MCF 10A (cell line): Measurements from ENCODE around the gene TTI1. TPM values are rescaled to one million over a fixed set of nuclear protein-coding genes. Genes with fewer than 3 reads are reported as not detected.
A peak's percentile ranks its signal among the peaks of the same experiment; 100 is the strongest.

Source experiments
- BruUV-seq: library from RNA; stranded (reverse); fragments of 400-500 nt; replicated peaks from 2 replicates; lab custom pipeline; 2021; lab: Mats Ljungman, UMichigan
- CTCF ChIA-PET: fragments of 300-600 bp; sonication (Branson Sonifier 250); formaldehyde crosslinking; extraction: SDS; loops from one replicate; lab custom pipeline; 2021; ENCODE audit warnings: antibody characterized with exemption, inconsistent platforms; lab: Yijun Ruan, JAX
- POLR2A ChIA-PET: fragments of 300-600, 350-650 bp; sonication (Branson Sonifier 250); formaldehyde crosslinking; extraction: SDS; loops from one replicate; lab custom pipeline; 2020; ENCODE audit warnings: antibody characterized with exemption, inconsistent platforms; lab: Yijun Ruan, JAX
- DNase-seq: peaks from one replicate; pipeline ENCODE4 v3.0.0-alpha.2; 2018; ENCODE audit not compliant: unreplicated experiment
- H3K27ac Mint-ChIP-seq: one replicate; pipeline ENCODE4 v1.8.0; 2022; ENCODE audit warnings: mild to moderate bottlenecking, low read depth, mixed read lengths; ENCODE audit not compliant: unreplicated experiment
- H3K27me3 Mint-ChIP-seq: one replicate; pipeline ENCODE4 v1.8.0; 2022; ENCODE audit warnings: mixed read lengths; ENCODE audit not compliant: insufficient read depth, unreplicated experiment
- H3K36me3 Mint-ChIP-seq: one replicate; pipeline ENCODE4 v1.8.0; 2022; ENCODE audit warnings: mild to moderate bottlenecking, moderate library complexity, mixed read lengths; ENCODE audit not compliant: insufficient read depth, unreplicated experiment
- H3K4me1 Mint-ChIP-seq: one replicate; pipeline ENCODE4 v1.8.0; 2022; ENCODE audit warnings: mixed read lengths; ENCODE audit not compliant: insufficient read depth, unreplicated experiment
- H3K4me3 Mint-ChIP-seq: one replicate; pipeline ENCODE4 v1.8.0; 2022; ENCODE audit warnings: mild to moderate bottlenecking, moderate library complexity, mixed read lengths; ENCODE audit not compliant: unreplicated experiment
- H3K9me3 Mint-ChIP-seq: one replicate; pipeline ENCODE4 v1.8.0; 2022; ENCODE audit warnings: mixed read lengths; ENCODE audit not compliant: unreplicated experiment
- CTCF ChIP-seq: fragments of 200-600 bp; IDR thresholded peaks from one replicate; pipeline ENCODE4 v1.8.0; 2022; ENCODE audit warnings: antibody characterized with exemption, mild to moderate bottlenecking; ENCODE audit not compliant: unreplicated experiment
- intact Hi-C: fragments of 100-400 bp; cut with micrococcal nuclease; formaldehyde crosslinking; loops from 2 replicates; pipeline ENCODE4 v1.14.1; 2022
- total RNA-seq: library from RNA; stranded (reverse); gene quantifications from 2 replicates; pipeline ENCODE4 v1.2.3, GENCODE V29; 2022

TTI1 gene
- total RNA-seq, 1 experiment from 2014 or later = 17.1 TPM

- POLR2A ChIA-PET = interaction anchor here (0.6 to 2.1 kb wide), 19 partner anchors 14 to 153 kb away, joined by 3 to 33 read pairs (median 4); partner anchors contain the start of genes RPRD1B and TTI1
- Mint-ChIP-seq H3K36me3 (peaks cover 65% of the 10 kb centered on the region), H3K4me1 (peaks cover 21% of the 10 kb centered on the region), H3K27ac (peak overlapping the region; percentile 44), H3K27me3 (no peaks in the 10 kb centered on the region), H3K9me3 (no peaks in the 10 kb centered on the region), H3K4me3 (peak overlapping the region; percentile 31)
- peak; percentile 47 for TF ChIP-seq CTCF
- CTCF ChIA-PET = interaction anchor here (0.6 to 11.9 kb wide), 49 partner anchors 11 to 1144 kb away, joined by 3 to 486 read pairs (median 5); partner anchors contain the start of gene TGM2
- intact Hi-C loops = loop anchor here (1.0 to 2.0 kb wide), 5 partner anchors 92 to 231 kb away; partner anchors contain the start of genes BPI and TGM2
- DNase-seq = peak; percentile 94
- BruUV-seq = no TSS peak
Observed at GRCh38 chr20:38073307-38074071, 40.2 kb upstream of the TTI1 start.

- TF ChIP-seq CTCF = no peak
- POLR2A ChIA-PET = interaction anchor here (0.6 to 2.1 kb wide), 17 partner anchors 15 to 154 kb away, joined by 3 to 33 read pairs (median 4); partner anchors contain the start of genes RPRD1B and TTI1
- Mint-ChIP-seq H3K27me3 (no peaks in the 10 kb centered on the region), H3K9me3 (no peaks in the 10 kb centered on the region), H3K4me1 (peaks cover 21% of the 10 kb centered on the region), H3K4me3 (peak overlapping the region; percentile 31), H3K27ac (no peak overlapping the region), H3K36me3 (peaks cover 67% of the 10 kb centered on the region)
- intact Hi-C loops = loop anchor here (1.0 to 2.0 kb wide), 5 partner anchors 92 to 232 kb away; partner anchors contain the start of genes BPI and TGM2
- no peak for DNase-seq
- no TSS peak for BruUV-seq
- CTCF ChIA-PET = interaction anchor here (0.6 to 11.9 kb wide), 40 partner anchors 11 to 990 kb away, joined by 3 to 486 read pairs (median 6); partner anchors contain the start of gene TGM2
Observed at GRCh38 chr20:38072898-38073297, 39.6 kb upstream of the TTI1 start.

- ChIA-PET CTCF (interaction anchor here (0.5 to 31.0 kb wide), 6 partner anchors 10 to 155 kb away, joined by 3 to 782 read pairs (median 3); no protein-coding TSS in a partner anchor), POLR2A (interaction anchor here (0.8 kb wide), 1 partner anchor 8 kb away, joined by 3 read pairs; no protein-coding TSS in a partner anchor)
- Mint-ChIP-seq H3K4me3 (no peak overlapping the region), H3K27ac (no peak overlapping the region), H3K4me1 (peaks cover 7% of the 10 kb centered on the region), H3K9me3 (no peaks in the 10 kb centered on the region), H3K36me3 (peaks cover 70% of the 10 kb centered on the region), H3K27me3 (no peaks in the 10 kb centered on the region)
- intact Hi-C loops = no loop called here
- no peak for TF ChIP-seq CTCF
- BruUV-seq = no TSS peak
- no peak for DNase-seq
Observed at GRCh38 chr20:38067717-38068365, 34.6 kb upstream of the TTI1 start.
